Trophoblast cell (in vitro differentiated cells and primary cell): ENCODE data around the gene IRAK3.

Source experiments
- DNase-seq, 2 donors: peaks; one replicate each; pipeline ENCODE4 v3.0.0-alpha.2; 2016
- H2AFZ ChIP-seq: 2 replicates; pipeline ENCODE4 v1.6.1; 2013; ENCODE audit warnings: low read length, moderate library complexity, mild to moderate bottlenecking; ENCODE audit not compliant: insufficient read depth, poor library complexity
- H2AK5ac ChIP-seq: 2 replicates; pipeline ENCODE4 v1.6.1; 2013; ENCODE audit warnings: mild to moderate bottlenecking, low read length
- H2BK120ac ChIP-seq: 2 replicates; pipeline ENCODE4 v1.6.1; 2013; ENCODE audit warnings: low read length, mild to moderate bottlenecking, moderate library complexity; ENCODE audit not compliant: insufficient read depth, poor library complexity
- H2BK12ac ChIP-seq: 2 replicates; pipeline ENCODE4 v1.6.1; 2013; ENCODE audit warnings: mild to moderate bottlenecking, low read length, moderate library complexity
- H2BK5ac ChIP-seq: 2 replicates; pipeline ENCODE4 v1.6.1; 2013; ENCODE audit warnings: low read length, low read depth, moderate library complexity, mild to moderate bottlenecking; ENCODE audit not compliant: poor library complexity
- H3K14ac ChIP-seq: 2 replicates; pipeline ENCODE4 v1.6.1; 2013; ENCODE audit warnings: mild to moderate bottlenecking, low read length
- H3K18ac ChIP-seq: 2 replicates; pipeline ENCODE4 v1.6.1; 2013; ENCODE audit warnings: mild to moderate bottlenecking, low read length
- H3K23ac ChIP-seq: 2 replicates; pipeline ENCODE4 v1.6.1; 2013; ENCODE audit warnings: low read length
- H3K27ac ChIP-seq: 2 replicates; pipeline ENCODE4 v1.5.1; 2013; ENCODE audit warnings: low read depth, mild to moderate bottlenecking, inconsistent platforms, low read length, moderate library complexity
- H3K27me3 ChIP-seq: 2 replicates; pipeline ENCODE4 v1.6.1; 2013; ENCODE audit warnings: inconsistent platforms, mild to moderate bottlenecking, low read length, moderate library complexity; ENCODE audit not compliant: insufficient read depth
- H3K36me3 ChIP-seq, 2 experiments: 1 replicate in 1 of 2; 2 replicates in 1 of 2; pipeline ENCODE4 v1.6.1; 2013; ENCODE audit warnings: low read length in 2 of 2, mild to moderate bottlenecking in 2 of 2, moderate library complexity in 1 of 2; ENCODE audit not compliant: insufficient read depth in 2 of 2, control insufficient read depth in 1 of 2
- H3K4ac ChIP-seq: 2 replicates; pipeline ENCODE4 v1.6.1; 2013; ENCODE audit warnings: low read depth, mild to moderate bottlenecking, low read length, moderate library complexity
- H3K4me1 ChIP-seq, 2 experiments: 1 replicate in 1 of 2; 2 replicates in 1 of 2; pipeline ENCODE4 v1.6.1; 2013; ENCODE audit warnings: low read length in 2 of 2, mild to moderate bottlenecking in 2 of 2, moderate library complexity in 1 of 2; ENCODE audit not compliant: insufficient read depth in 2 of 2, control insufficient read depth in 1 of 2
- H3K4me2 ChIP-seq: 2 replicates; pipeline ENCODE4 v1.6.1; 2013; ENCODE audit warnings: inconsistent platforms, mild to moderate bottlenecking, low read length, moderate library complexity
- H3K4me3 ChIP-seq: 2 replicates; pipeline ENCODE4 v1.5.1; 2013; ENCODE audit warnings: mild to moderate bottlenecking, low read depth, low read length, inconsistent platforms
- H3K79me1 ChIP-seq: one replicate; pipeline ENCODE4 v1.6.1; 2013; ENCODE audit warnings: low read length
- H3K79me2 ChIP-seq: 2 replicates; pipeline ENCODE4 v1.6.1; 2013; ENCODE audit warnings: low read length, mild to moderate bottlenecking; ENCODE audit not compliant: control insufficient read depth, insufficient read depth, poor library complexity
- H3K9ac ChIP-seq: 2 replicates; pipeline ENCODE4 v1.6.1; 2013; ENCODE audit warnings: mild to moderate bottlenecking, low read length
- H3K9me3 ChIP-seq: 2 replicates; pipeline ENCODE4 v1.6.1; 2013; ENCODE audit warnings: low read depth, mild to moderate bottlenecking, control low read depth, inconsistent platforms, low read length; ENCODE audit not compliant: insufficient read depth
- H4K12ac ChIP-seq: 2 replicates; pipeline ENCODE4 v1.6.1; 2013; ENCODE audit warnings: low read depth, mild to moderate bottlenecking, low read length, moderate library complexity
- H4K8ac ChIP-seq: 2 replicates; pipeline ENCODE4 v1.6.1; 2013; ENCODE audit warnings: low read depth, mild to moderate bottlenecking, low read length, moderate library complexity
- H4K91ac ChIP-seq: one replicate; pipeline ENCODE4 v1.6.1; 2013; ENCODE audit warnings: low read depth, mild to moderate bottlenecking, low read length, moderate library complexity
- WGBS: extraction: QIAGEN DNeasy Blood & Tissue Kit; methylation state at CpG from one replicate; pipeline ENCODE4 v1.1.7; 2013; ENCODE audit warnings: missing lambda C conversion rate; ENCODE audit not compliant: insufficient read length, insufficient coverage; ENCODE audit errors: extremely low coverage; 5-methylcytosine and 5-hydroxymethylcytosine counted together

IRAK3 gene

DNA sequence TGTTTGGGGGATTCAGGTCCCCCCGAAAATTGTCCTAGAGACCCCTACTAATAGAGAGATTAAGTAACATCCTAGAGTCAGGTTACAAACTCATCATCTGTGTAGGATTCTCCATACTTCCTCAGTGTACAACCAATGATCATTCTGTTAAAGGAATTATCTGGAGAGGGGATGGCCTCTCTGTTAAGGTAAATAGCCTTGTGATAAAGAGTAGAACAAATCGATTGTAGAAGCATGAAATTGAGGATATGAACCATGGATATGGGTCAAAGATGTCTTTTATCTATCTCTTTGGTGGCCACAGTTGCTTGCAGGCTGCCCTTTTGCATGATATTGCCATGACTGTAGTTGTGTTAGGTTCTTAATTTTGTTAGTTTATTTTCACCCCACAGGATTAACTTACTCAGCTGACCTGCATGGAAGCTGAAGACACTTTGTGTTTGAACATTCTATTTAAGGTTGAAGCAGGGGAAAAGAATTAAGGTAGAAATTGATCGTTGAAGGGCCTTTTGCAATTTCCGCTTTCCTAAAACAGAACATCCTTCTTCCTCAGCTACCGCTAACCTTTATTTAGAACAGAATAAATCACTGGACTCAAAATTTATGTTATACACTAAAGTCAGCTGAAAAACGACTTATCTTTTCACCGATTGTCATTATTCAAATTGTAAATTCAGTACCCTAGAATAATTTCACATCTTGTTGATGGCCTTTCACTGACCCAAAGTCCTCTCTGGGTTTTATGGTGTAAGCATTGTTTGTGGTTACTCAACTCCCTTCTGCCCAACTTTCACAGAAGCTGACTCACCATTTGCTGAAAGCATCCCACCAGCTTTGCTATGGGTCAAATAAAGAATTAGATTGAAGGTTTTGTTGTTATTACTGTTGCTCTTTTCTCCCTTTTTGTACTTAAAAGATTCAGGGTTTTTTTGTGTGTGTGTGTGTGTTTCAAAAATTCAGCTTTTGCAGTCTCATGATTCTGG lies 52.3 kb downstream of the IRAK3 start:
- H3K9me3 ChIP-seq: no peaks in the 10 kb centered on the region
- peaks cover 6 to 7% of the 10 kb centered on the region in 2 experiments for H3K4me1 ChIP-seq
- H2BK12ac ChIP-seq: no peak overlapping the region
- no peak overlapping the region for H3K4me3 ChIP-seq
- no peak overlapping the region for H2BK120ac ChIP-seq
- H3K4me2 ChIP-seq: no peak overlapping the region
- H2BK5ac ChIP-seq: no peak overlapping the region
- no peaks in the 10 kb centered on the region for H3K36me3 ChIP-seq
- peaks cover 1% of the 10 kb centered on the region for H3K79me1 ChIP-seq
- no peak overlapping the region for H3K23ac ChIP-seq
- H4K91ac ChIP-seq: no peak overlapping the region
- H3K27ac ChIP-seq: no peak overlapping the region
- H4K8ac ChIP-seq: no peak overlapping the region
- no peaks in the 10 kb centered on the region for H3K27me3 ChIP-seq
- H2AFZ ChIP-seq: no peak overlapping the region
- H3K79me2 ChIP-seq: no peaks in the 10 kb centered on the region
- no peak overlapping the region for H3K18ac ChIP-seq
- H4K12ac ChIP-seq: no peak overlapping the region
- no peak overlapping the region for H3K4ac ChIP-seq
- peak in 1 of 2 donors; percentile 22 for DNase-seq
- no CpG with 5 or more reads among the region's 7 CpGs for WGBS
- no peak overlapping the region for H3K9ac ChIP-seq
- H2AK5ac ChIP-seq: no peak overlapping the region
- H3K14ac ChIP-seq: no peak overlapping the region

DNA sequence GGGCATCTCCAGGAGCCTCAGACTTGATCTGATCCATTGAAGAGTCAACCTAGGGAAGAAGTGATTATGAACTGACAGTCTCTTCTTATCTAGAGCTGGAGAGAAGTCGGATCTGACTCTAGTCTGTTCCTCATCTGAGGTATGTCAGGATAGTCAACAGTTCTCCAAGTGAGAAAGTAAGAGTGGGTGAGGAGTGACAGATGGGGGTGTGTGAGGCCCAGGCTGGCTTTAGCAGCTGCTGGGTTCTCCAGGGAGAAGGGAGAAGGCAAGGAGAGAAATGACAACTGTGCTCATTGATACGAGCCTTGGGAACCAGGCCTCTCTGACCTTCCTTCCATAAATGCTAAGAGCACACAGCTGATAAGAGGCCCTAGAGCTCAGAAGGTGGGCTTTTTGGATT lies 53.3 kb downstream of the IRAK3 start:
- no peak overlapping the region for H3K27ac ChIP-seq
- no peak overlapping the region for H2BK120ac ChIP-seq
- no peak overlapping the region for H3K14ac ChIP-seq
- no peak overlapping the region for H3K4me2 ChIP-seq
- DNase-seq: no peak
- H2AFZ ChIP-seq: no peak overlapping the region
- no peak overlapping the region for H4K91ac ChIP-seq
- H3K9ac ChIP-seq: no peak overlapping the region
- no peak overlapping the region for H3K4ac ChIP-seq
- no peak overlapping the region for H3K18ac ChIP-seq
- peaks cover 1% of the 10 kb centered on the region for H3K79me1 ChIP-seq
- no peaks in the 10 kb centered on the region for H3K79me2 ChIP-seq
- no peaks in the 10 kb centered on the region for H3K36me3 ChIP-seq
- H4K12ac ChIP-seq: no peak overlapping the region
- no peak overlapping the region for H3K4me3 ChIP-seq
- no peak overlapping the region for H2BK12ac ChIP-seq
- H3K23ac ChIP-seq: no peak overlapping the region
- no peak overlapping the region for H2AK5ac ChIP-seq
- H3K9me3 ChIP-seq: no peaks in the 10 kb centered on the region
- no peaks in the 10 kb centered on the region for H3K27me3 ChIP-seq
- H4K8ac ChIP-seq: no peak overlapping the region
- no CpG with 5 or more reads among the region's 2 CpGs for WGBS
- peaks cover 6 to 7% of the 10 kb centered on the region in 2 experiments for H3K4me1 ChIP-seq
- H2BK5ac ChIP-seq: no peak overlapping the region

DNA sequence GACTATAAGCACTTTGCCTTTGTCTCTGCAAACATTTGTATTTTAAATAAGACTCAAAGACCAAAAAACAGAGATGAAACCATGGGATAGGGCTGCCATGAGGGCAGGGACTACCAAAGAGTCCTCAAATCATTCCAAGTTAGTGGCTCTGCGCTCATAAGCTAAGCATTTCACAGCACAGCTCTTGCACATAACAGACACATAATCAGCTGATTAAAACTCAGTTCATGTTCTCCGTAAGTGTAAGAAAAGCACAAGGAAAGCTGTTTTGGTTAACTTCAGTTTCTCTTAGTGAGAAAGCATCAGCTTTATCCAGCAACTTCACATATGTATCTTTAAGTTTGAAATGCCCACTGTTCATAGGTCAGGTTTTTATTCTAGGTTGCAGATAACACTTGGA lies 54.9 kb downstream of the IRAK3 start:
- H3K9ac ChIP-seq: no peak overlapping the region
- H3K14ac ChIP-seq: no peak overlapping the region
- no peak overlapping the region for H3K4ac ChIP-seq
- H4K8ac ChIP-seq: no peak overlapping the region
- H4K12ac ChIP-seq: no peak overlapping the region
- H3K4me1 ChIP-seq: peaks cover 3 to 6% of the 10 kb centered on the region in 2 experiments
- H2BK120ac ChIP-seq: no peak overlapping the region
- no peaks in the 10 kb centered on the region for H3K79me2 ChIP-seq
- H2BK12ac ChIP-seq: no peak overlapping the region
- H2BK5ac ChIP-seq: no peak overlapping the region
- no peak overlapping the region for H3K4me2 ChIP-seq
- H3K18ac ChIP-seq: no peak overlapping the region
- no peaks in the 10 kb centered on the region for H3K27me3 ChIP-seq
- no peak for DNase-seq
- H2AFZ ChIP-seq: no peak overlapping the region
- peaks cover 1% of the 10 kb centered on the region for H3K79me1 ChIP-seq
- H2AK5ac ChIP-seq: no peak overlapping the region
- no peaks in the 10 kb centered on the region for H3K36me3 ChIP-seq
- no peak overlapping the region for H3K4me3 ChIP-seq
- no peaks in the 10 kb centered on the region for H3K9me3 ChIP-seq
- H3K27ac ChIP-seq: no peak overlapping the region
- H4K91ac ChIP-seq: no peak overlapping the region
- no CpG with 5 or more reads among the region's 2 CpGs for WGBS
- no peak overlapping the region for H3K23ac ChIP-seq

DNA sequence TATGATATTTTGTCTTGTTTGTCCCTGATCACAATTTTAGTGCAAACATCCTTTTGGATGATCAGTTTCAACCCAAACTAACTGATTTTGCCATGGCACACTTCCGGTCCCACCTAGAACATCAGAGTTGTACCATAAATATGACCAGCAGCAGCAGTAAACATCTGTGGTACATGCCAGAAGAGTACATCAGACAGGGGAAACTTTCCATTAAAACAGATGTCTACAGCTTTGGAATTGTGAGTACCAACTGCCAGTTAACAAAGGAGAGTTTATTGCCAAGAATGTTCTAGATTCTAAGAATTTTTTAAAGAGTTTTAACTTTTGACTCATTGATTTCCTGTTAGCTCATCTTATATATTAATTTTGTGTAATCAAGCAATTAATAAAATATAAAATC lies 55.4 kb downstream of the IRAK3 start:
- no peak overlapping the region for H2BK120ac ChIP-seq
- H2AFZ ChIP-seq: no peak overlapping the region
- no CpG with 5 or more reads among the region's 1 CpG for WGBS
- H3K4me1 ChIP-seq: peaks cover 3 to 6% of the 10 kb centered on the region in 2 experiments
- no peak overlapping the region for H2BK12ac ChIP-seq
- H3K79me1 ChIP-seq: no peaks in the 10 kb centered on the region
- H3K18ac ChIP-seq: no peak overlapping the region
- no peak overlapping the region for H3K23ac ChIP-seq
- no peak overlapping the region for H2BK5ac ChIP-seq
- H3K4me2 ChIP-seq: no peak overlapping the region
- no peaks in the 10 kb centered on the region for H3K36me3 ChIP-seq
- no peak overlapping the region for H4K12ac ChIP-seq
- H2AK5ac ChIP-seq: no peak overlapping the region
- H3K79me2 ChIP-seq: no peaks in the 10 kb centered on the region
- no peak overlapping the region for H3K4ac ChIP-seq
- H3K9me3 ChIP-seq: no peaks in the 10 kb centered on the region
- H3K4me3 ChIP-seq: no peak overlapping the region
- no peak for DNase-seq
- no peaks in the 10 kb centered on the region for H3K27me3 ChIP-seq
- H3K27ac ChIP-seq: no peak overlapping the region
- no peak overlapping the region for H4K91ac ChIP-seq
- H4K8ac ChIP-seq: no peak overlapping the region
- H3K14ac ChIP-seq: no peak overlapping the region
- no peak overlapping the region for H3K9ac ChIP-seq
